ENCODE results near the gene LRR1.

GRCh38 chr14:49579841-49580240 is 18.9 kb upstream of the LRR1 start:
- no peak for TF ChIP-seq REST (IDR thresholded peaks at IDR 0.05; ENCODE audit: insufficient read depth in 1 of 2, low read depth in 2 of 2, low read length in 2 of 2)
- no peak for TF ChIP-seq SIN3A (IDR thresholded peaks at IDR 0.05; ENCODE audit: borderline replicate concordance, insufficient read depth, low read length)
- no peak for TF ChIP-seq TAF1 (IDR thresholded peaks at IDR 0.05; ENCODE audit: borderline replicate concordance, insufficient read depth, low read length)
- TF ChIP-seq FOXP2 (optimal IDR thresholded peaks at IDR 0.05; ENCODE audit: borderline replicate concordance, extremely low read depth, extremely low read length, insufficient read depth) = no peak
- no peak for TF ChIP-seq POLR2AphosphoS5 (IDR thresholded peaks at IDR 0.05; ENCODE audit: low read depth, low read length)
